H9 (cell line): ENCODE results near the gene FOXF1. TPM values are rescaled to one million over a fixed set of nuclear protein-coding genes. Genes with fewer than 3 reads are reported as not detected.

Source experiments
- DNase-seq: peaks from one replicate; pipeline ENCODE4 v3.0.0-alpha.2; 2017
- H2AFZ ChIP-seq: one replicate; pipeline ENCODE4 v1.6.1; 2013; ENCODE audit warnings: mild to moderate bottlenecking, low read length, control low read depth, moderate library complexity
- H2AK5ac ChIP-seq: 2 replicates; pipeline ENCODE4 v1.6.1; 2013; ENCODE audit warnings: low read length, control low read depth, mixed read lengths; ENCODE audit not compliant: insufficient read length
- H2BK120ac ChIP-seq: one replicate; pipeline ENCODE4 v1.6.1; 2013; ENCODE audit warnings: low read depth, mild to moderate bottlenecking, low read length, control low read depth, inconsistent platforms; ENCODE audit not compliant: poor library complexity, severe bottlenecking
- H2BK12ac ChIP-seq: 2 replicates; pipeline ENCODE4 v1.6.1; 2013; ENCODE audit warnings: low read length, control low read depth, mixed read lengths, low read depth; ENCODE audit not compliant: insufficient read length
- H2BK15ac ChIP-seq: 2 replicates; pipeline ENCODE4 v1.6.1; 2013; ENCODE audit warnings: low read depth, low read length, control low read depth
- H2BK20ac ChIP-seq: one replicate; pipeline ENCODE4 v1.6.1; 2013; ENCODE audit warnings: low read depth, mild to moderate bottlenecking, low read length, control low read depth, inconsistent platforms; ENCODE audit not compliant: poor library complexity, severe bottlenecking
- H2BK5ac ChIP-seq: 2 replicates; pipeline ENCODE4 v1.6.1; 2013; ENCODE audit warnings: low read length, control low read depth, mixed read lengths; ENCODE audit not compliant: insufficient read length
- H3K14ac ChIP-seq: 2 replicates; pipeline ENCODE4 v1.6.1; 2013; ENCODE audit warnings: low read length, control low read depth; ENCODE audit not compliant: insufficient read depth
- H3K18ac ChIP-seq: 2 replicates; pipeline ENCODE4 v1.6.1; 2013; ENCODE audit warnings: low read depth, mild to moderate bottlenecking, mixed read lengths, low read length, control low read depth; ENCODE audit not compliant: insufficient read length
- H3K23ac ChIP-seq: 2 replicates; pipeline ENCODE4 v1.6.1; 2013; ENCODE audit warnings: low read length, control low read depth, mixed read lengths, low read depth; ENCODE audit not compliant: insufficient read length
- H3K23me2 ChIP-seq: 2 replicates; pipeline ENCODE4 v1.6.1; 2013; ENCODE audit warnings: low read depth, mild to moderate bottlenecking, mixed read lengths, low read length, control low read depth; ENCODE audit not compliant: insufficient read length, poor library complexity, severe bottlenecking
- H3K27ac ChIP-seq: 2 replicates; pipeline ENCODE4 v1.5.1; 2013; ENCODE audit warnings: low read length, control low read depth, mixed read lengths, low read depth; ENCODE audit not compliant: insufficient read length
- H3K27me3 ChIP-seq: 2 replicates; pipeline ENCODE4 v1.6.1; 2013; ENCODE audit warnings: low read length, control low read depth, inconsistent platforms; ENCODE audit not compliant: insufficient read depth
- H3K4ac ChIP-seq: 2 replicates; pipeline ENCODE4 v1.6.1; 2013; ENCODE audit warnings: low read depth, mild to moderate bottlenecking, control low read depth, inconsistent platforms, low read length, moderate library complexity
- H3K4me1 ChIP-seq: 2 replicates; pipeline ENCODE4 v1.6.1; 2013; ENCODE audit warnings: low read length, control low read depth, inconsistent platforms; ENCODE audit not compliant: insufficient read depth
- H3K4me2 ChIP-seq: 2 replicates; pipeline ENCODE4 v1.6.1; 2013; ENCODE audit warnings: low read length, control low read depth, mixed read lengths; ENCODE audit not compliant: insufficient read length, insufficient read depth
- H3K56ac ChIP-seq: 2 replicates; pipeline ENCODE4 v1.6.1; 2013; ENCODE audit warnings: low read depth, mild to moderate bottlenecking, mixed read lengths, low read length, control low read depth; ENCODE audit not compliant: insufficient read length
- H3K79me1 ChIP-seq: 2 replicates; pipeline ENCODE4 v1.6.1; 2013; ENCODE audit warnings: low read depth, mild to moderate bottlenecking, moderate library complexity, low read length, control low read depth, inconsistent platforms; ENCODE audit not compliant: insufficient read depth, poor library complexity, severe bottlenecking
- H3K79me2 ChIP-seq: 2 replicates; pipeline ENCODE4 v1.6.1; 2013; ENCODE audit warnings: low read length, control low read depth, inconsistent platforms; ENCODE audit not compliant: insufficient read depth
- H3K9ac ChIP-seq: 2 replicates; pipeline ENCODE4 v1.6.1; 2013; ENCODE audit warnings: low read length, control low read depth, mixed read lengths; ENCODE audit not compliant: insufficient read length; ENCODE audit errors: extremely low read depth
- H3K9me3 ChIP-seq: one replicate; pipeline ENCODE4 v1.6.1; 2013; ENCODE audit warnings: low read depth, low read length, inconsistent platforms; ENCODE audit not compliant: control insufficient read depth
- H3T11ph ChIP-seq: one replicate; pipeline ENCODE4 v1.6.1; 2013; ENCODE audit warnings: mild to moderate bottlenecking, low read length, control low read depth, inconsistent platforms
- H4K20me1 ChIP-seq: one replicate; pipeline ENCODE4 v1.6.1; 2013; ENCODE audit not compliant: control insufficient read depth, insufficient read length, insufficient read depth
- H4K5ac ChIP-seq: 2 replicates; pipeline ENCODE4 v1.6.1; 2013; ENCODE audit warnings: low read depth, mild to moderate bottlenecking, mixed read lengths, low read length, control low read depth; ENCODE audit not compliant: insufficient read length
- H4K8ac ChIP-seq: replicated peaks from 2 replicates; pipeline ENCODE4 v1.6.1; 2013; ENCODE audit warnings: low read length, control low read depth, mixed read lengths, low read depth; ENCODE audit not compliant: insufficient read length
- H4K91ac ChIP-seq: 2 replicates; pipeline ENCODE4 v1.6.1; 2013; ENCODE audit warnings: low read depth, mild to moderate bottlenecking, moderate library complexity, mixed read lengths, low read length, control low read depth; ENCODE audit not compliant: insufficient read length
- H3K27ac Mint-ChIP-seq, 3 experiments: 2 replicates in 2 of 3; 3 replicates in 1 of 3; pipeline ENCODE4 v1.8.0; 2020 to 2021; ENCODE audit warnings: mixed read lengths in 3 of 3, mild to moderate bottlenecking in 1 of 3, moderate library complexity in 1 of 3
- H3K27me3 Mint-ChIP-seq: 2 replicates; pipeline ENCODE4 v1.8.0; 2021; ENCODE audit warnings: low read depth, mild to moderate bottlenecking, moderate library complexity, mixed read lengths
- H3K36me3 Mint-ChIP-seq, 3 experiments: 2 replicates in 2 of 3; 3 replicates in 1 of 3; pipeline ENCODE4 v1.8.0; 2020 to 2021; ENCODE audit warnings: low read depth in 3 of 3, mixed read lengths in 3 of 3; ENCODE audit not compliant: insufficient read depth in 1 of 3
- H3K4me1 Mint-ChIP-seq, 2 experiments: 2 replicates each; pipeline ENCODE4 v1.8.0; 2020; ENCODE audit warnings: mixed read lengths in 2 of 2
- H3K4me3 Mint-ChIP-seq, 2 experiments: 2 replicates in 1 of 2; 3 replicates in 1 of 2; pipeline ENCODE4 v1.8.0; 2020 to 2021; ENCODE audit warnings: mild to moderate bottlenecking in 2 of 2, mixed read lengths in 2 of 2, moderate library complexity in 1 of 2
- H3K9me3 Mint-ChIP-seq, 2 experiments: 2 replicates in 1 of 2; 3 replicates in 1 of 2; pipeline ENCODE4 v1.8.0; 2020; ENCODE audit warnings: mild to moderate bottlenecking in 2 of 2, mixed read lengths in 2 of 2, moderate library complexity in 1 of 2
- CTCF ChIP-seq: fragments of 200-600 bp; sonication (generic); conservative IDR thresholded peaks from 3 replicates; pipeline ENCODE4 v1.8.0; 2021; ENCODE audit warnings: antibody characterized with exemption, mild to moderate bottlenecking
- WGBS: extraction: QIAGEN DNeasy Blood & Tissue Kit; methylation state at CpG from one replicate; pipeline ENCODE4 v1.1.7; 2013; ENCODE audit warnings: missing lambda C conversion rate, low lambda C conversion rate, mixed read lengths; ENCODE audit not compliant: insufficient read length; ENCODE audit errors: extremely low coverage; 5-methylcytosine and 5-hydroxymethylcytosine counted together
- total RNA-seq: library from RNA; stranded (reverse); gene quantifications from 2 replicates; pipeline ENCODE4 v1.2.1, GENCODE V29; 2021

FOXF1 gene
- total RNA-seq, 1 experiment from 2014 or later = not detected

- H4K8ac ChIP-seq = no peak overlapping the region
Measured at GRCh38 chr16:86499889-86500707, 10.2 kb upstream of the FOXF1 start.

More at GRCh38 chr16:86499889-86500707, 10.2 kb upstream of the FOXF1 start:
- Histone ChIP-seq H3K18ac (no peak overlapping the region), H3K4ac (no peak overlapping the region), H2BK120ac (no peak overlapping the region), H3K14ac (no peak overlapping the region), H3T11ph (no peak overlapping the region), H3K9ac (no peak overlapping the region), H2BK15ac (no peak overlapping the region), H3K4me1 (peaks cover 3% of the 10 kb centered on the region; the same call in 1 of the 2 replicates), H4K5ac (no peak overlapping the region), H3K23ac (no peak overlapping the region), H3K56ac (no peak overlapping the region), H3K23me2 (no peaks in the 10 kb centered on the region), H3K27ac (no peak overlapping the region), H2BK20ac (no peak overlapping the region), H4K20me1 (no peaks in the 10 kb centered on the region), H2BK5ac (no peak overlapping the region), H3K79me2 (no peaks in the 10 kb centered on the region), H2AFZ (no peak overlapping the region), H3K9me3 (no peaks in the 10 kb centered on the region), H3K27me3 (peaks cover 99% of the 10 kb centered on the region), H2AK5ac (no peak overlapping the region), H2BK12ac (no peak overlapping the region), H3K79me1 (no peaks in the 10 kb centered on the region), H3K4me2 (no peak overlapping the region), H4K91ac (no peak overlapping the region)
- Mint-ChIP-seq H3K36me3 (no peaks in the 10 kb centered on the region; a peak in 1 of 7 replicates), H3K9me3 (peaks cover 0 to 25% of the 10 kb centered on the region in 2 experiments; a peak in 3 of 5 replicates), H3K4me3 (0 out of 5 replicates have a peak overlapping the region, but pooled peaks of 1 of the 2 experiments have one; percentile 38), H3K4me1 (peaks cover 15 to 50% of the 10 kb centered on the region in 2 experiments), H3K27ac (no peak overlapping the region), H3K27me3 (peaks cover 99% of the 10 kb centered on the region)
- no peak for TF ChIP-seq CTCF
- WGBS = no CpG with 5 or more reads among the region's 16 CpGs
- peak; percentile 63 for DNase-seq
